ENCODE data around the gene PRR7. TPM values are rescaled to one million over a fixed set of nuclear protein-coding genes. Genes with fewer than 3 reads are reported as not detected.

The PRR7 gene
- polyA plus RNA-seq, 1 donor from 2014 or later = 46.6 TPM

DNA sequence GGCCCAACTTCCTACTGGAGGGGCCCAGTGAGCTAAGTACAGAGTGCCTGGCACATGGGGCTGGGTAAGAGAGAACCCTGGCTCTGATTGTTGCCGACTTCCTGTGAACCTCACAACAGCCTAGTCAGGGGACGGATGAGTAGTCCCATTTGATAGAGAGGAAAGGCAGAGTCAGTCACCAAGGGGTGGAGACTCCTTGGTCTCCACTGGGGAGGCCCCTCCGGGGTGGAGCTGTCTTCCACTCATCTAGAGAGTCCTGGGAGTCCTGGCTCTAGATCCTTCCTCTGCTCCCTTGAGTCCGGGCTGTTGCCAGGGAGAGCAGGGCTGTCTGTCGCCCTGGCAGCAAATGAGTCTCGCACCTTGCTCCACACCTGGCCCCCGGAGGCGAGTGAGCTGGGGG, 12.2 kb upstream of the PRR7 start:
- no peak for TF ChIP-seq MXI1 (conservative IDR thresholded peaks at IDR 0.05; ENCODE audit: poor library complexity, severe bottlenecking)
- no peak for TF ChIP-seq SMC3 (conservative IDR thresholded peaks at IDR 0.05; ENCODE audit: poor library complexity)
- TF ChIP-seq, protein P1, sequence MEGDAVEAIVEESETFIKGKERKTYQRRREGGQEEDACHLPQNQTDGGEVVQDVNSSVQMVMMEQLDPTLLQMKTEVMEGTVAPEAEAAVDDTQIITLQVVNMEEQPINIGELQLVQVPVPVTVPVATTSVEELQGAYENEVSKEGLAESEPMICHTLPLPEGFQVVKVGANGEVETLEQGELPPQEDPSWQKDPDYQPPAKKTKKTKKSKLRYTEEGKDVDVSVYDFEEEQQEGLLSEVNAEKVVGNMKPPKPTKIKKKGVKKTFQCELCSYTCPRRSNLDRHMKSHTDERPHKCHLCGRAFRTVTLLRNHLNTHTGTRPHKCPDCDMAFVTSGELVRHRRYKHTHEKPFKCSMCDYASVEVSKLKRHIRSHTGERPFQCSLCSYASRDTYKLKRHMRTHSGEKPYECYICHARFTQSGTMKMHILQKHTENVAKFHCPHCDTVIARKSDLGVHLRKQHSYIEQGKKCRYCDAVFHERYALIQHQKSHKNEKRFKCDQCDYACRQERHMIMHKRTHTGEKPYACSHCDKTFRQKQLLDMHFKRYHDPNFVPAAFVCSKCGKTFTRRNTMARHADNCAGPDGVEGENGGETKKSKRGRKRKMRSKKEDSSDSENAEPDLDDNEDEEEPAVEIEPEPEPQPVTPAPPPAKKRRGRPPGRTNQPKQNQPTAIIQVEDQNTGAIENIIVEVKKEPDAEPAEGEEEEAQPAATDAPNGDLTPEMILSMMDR (IDR thresholded peaks at IDR 0.05; ENCODE audit: poor library complexity, severe bottlenecking) = no peak
- TF ChIP-seq TAF1 (IDR thresholded peaks at IDR 0.05; ENCODE audit: low read depth) = no peak
- no peak for TF ChIP-seq EP300 (conservative IDR thresholded peaks at IDR 0.05; ENCODE audit: poor library complexity, severe bottlenecking)
- TF ChIP-seq RAD21 (conservative IDR thresholded peaks at IDR 0.05) = no peak
- TF ChIP-seq POLR2AphosphoS5 (IDR thresholded peaks at IDR 0.05) = no peak
- no peak for TF ChIP-seq EZH2 (IDR thresholded peaks at IDR 0.05; ENCODE audit: borderline replicate concordance, insufficient read depth, low read length, poor library complexity, severe bottlenecking)
- TF ChIP-seq, protein P2, sequence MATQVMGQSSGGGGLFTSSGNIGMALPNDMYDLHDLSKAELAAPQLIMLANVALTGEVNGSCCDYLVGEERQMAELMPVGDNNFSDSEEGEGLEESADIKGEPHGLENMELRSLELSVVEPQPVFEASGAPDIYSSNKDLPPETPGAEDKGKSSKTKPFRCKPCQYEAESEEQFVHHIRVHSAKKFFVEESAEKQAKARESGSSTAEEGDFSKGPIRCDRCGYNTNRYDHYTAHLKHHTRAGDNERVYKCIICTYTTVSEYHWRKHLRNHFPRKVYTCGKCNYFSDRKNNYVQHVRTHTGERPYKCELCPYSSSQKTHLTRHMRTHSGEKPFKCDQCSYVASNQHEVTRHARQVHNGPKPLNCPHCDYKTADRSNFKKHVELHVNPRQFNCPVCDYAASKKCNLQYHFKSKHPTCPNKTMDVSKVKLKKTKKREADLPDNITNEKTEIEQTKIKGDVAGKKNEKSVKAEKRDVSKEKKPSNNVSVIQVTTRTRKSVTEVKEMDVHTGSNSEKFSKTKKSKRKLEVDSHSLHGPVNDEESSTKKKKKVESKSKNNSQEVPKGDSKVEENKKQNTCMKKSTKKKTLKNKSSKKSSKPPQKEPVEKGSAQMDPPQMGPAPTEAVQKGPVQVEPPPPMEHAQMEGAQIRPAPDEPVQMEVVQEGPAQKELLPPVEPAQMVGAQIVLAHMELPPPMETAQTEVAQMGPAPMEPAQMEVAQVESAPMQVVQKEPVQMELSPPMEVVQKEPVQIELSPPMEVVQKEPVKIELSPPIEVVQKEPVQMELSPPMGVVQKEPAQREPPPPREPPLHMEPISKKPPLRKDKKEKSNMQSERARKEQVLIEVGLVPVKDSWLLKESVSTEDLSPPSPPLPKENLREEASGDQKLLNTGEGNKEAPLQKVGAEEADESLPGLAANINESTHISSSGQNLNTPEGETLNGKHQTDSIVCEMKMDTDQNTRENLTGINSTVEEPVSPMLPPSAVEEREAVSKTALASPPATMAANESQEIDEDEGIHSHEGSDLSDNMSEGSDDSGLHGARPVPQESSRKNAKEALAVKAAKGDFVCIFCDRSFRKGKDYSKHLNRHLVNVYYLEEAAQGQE (IDR thresholded peaks at IDR 0.05; ENCODE audit: borderline replicate concordance) = no peak
- no peak overlapping the region for H3K27ac ChIP-seq (ENCODE audit: low read length)
- H3K9ac ChIP-seq (ENCODE audit: low read length) = no peak overlapping the region
- H2AFZ ChIP-seq (ENCODE audit: low read depth, low read length) = no peak overlapping the region
- no peak overlapping the region for H3K4me3 ChIP-seq (ENCODE audit: low read length)
- no peaks in the 10 kb centered on the region for H3K9me2 ChIP-seq (ENCODE audit: insufficient read depth, low read length)
- H3K4me2 ChIP-seq (ENCODE audit: low read length) = no peak overlapping the region
- H3F3A ChIP-seq (ENCODE audit: insufficient read depth, low read length, poor library complexity, severe bottlenecking) = no peaks in the 10 kb centered on the region
- H3K9me3 ChIP-seq (ENCODE audit: low read length) = no peaks in the 10 kb centered on the region
- H3K79me2 ChIP-seq (replicated peaks; ENCODE audit: insufficient read depth, low read length) = no peaks in the 10 kb centered on the region
- H3K27me3 ChIP-seq (ENCODE audit: insufficient read depth, low read depth, low read length) = no peaks in the 10 kb centered on the region
- H4K20me1 ChIP-seq (ENCODE audit: insufficient read depth) = no peaks in the 10 kb centered on the region
- H3K36me3 ChIP-seq (ENCODE audit: insufficient read depth, low read length) = no peaks in the 10 kb centered on the region

DNA sequence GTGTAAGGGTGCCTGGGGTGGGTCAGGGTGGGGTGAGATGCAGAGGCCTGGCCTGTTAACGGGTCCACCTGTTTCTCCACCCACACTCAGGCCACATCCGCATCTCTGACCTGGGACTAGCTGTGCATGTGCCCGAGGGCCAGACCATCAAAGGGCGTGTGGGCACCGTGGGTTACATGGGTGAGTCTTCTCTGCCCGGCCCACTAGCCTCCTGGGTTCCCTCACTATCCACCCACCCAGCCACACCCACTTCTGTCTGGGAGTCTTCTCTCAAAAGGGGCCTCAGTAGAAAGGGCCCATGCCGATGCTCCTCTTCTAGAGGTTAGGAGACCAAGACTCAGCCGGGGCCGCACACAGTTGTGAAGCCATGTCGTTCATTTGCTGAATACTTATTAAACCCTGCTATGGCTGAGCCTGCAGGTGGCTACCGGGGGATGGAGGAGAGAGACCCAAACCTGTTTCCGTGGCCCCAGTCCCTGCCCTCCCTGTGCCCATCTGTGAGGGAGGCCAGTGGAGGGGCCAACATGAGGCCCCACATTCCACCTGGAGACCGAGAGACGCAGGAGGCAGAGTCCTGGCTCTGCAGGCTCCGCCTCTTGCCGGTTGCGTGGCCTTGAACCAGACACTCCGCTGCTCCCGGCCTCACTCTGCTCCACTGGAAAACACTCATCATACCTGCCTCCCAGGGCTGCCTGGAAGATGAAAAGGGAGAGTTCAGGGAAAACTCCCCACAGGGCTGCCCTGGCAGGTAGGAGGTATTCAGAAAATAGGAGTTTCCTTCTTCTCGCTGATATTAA, 11.5 kb upstream of the PRR7 start:
- Histone ChIP-seq H3K4me3 (ENCODE audit: low read length) (no peak overlapping the region), H3K36me3 (ENCODE audit: insufficient read depth, low read length) (no peaks in the 10 kb centered on the region), H4K20me1 (ENCODE audit: insufficient read depth) (no peaks in the 10 kb centered on the region), H3K27me3 (ENCODE audit: insufficient read depth, low read depth, low read length) (no peaks in the 10 kb centered on the region), H3K4me2 (ENCODE audit: low read length) (no peak overlapping the region), H3F3A (ENCODE audit: insufficient read depth, low read length, poor library complexity, severe bottlenecking) (no peaks in the 10 kb centered on the region), H3K9me3 (ENCODE audit: low read length) (no peaks in the 10 kb centered on the region), H3K9me2 (ENCODE audit: insufficient read depth, low read length) (no peaks in the 10 kb centered on the region), H3K27ac (ENCODE audit: low read length) (no peak overlapping the region), H2AFZ (ENCODE audit: low read depth, low read length) (no peak overlapping the region), H3K79me2 (replicated peaks; ENCODE audit: insufficient read depth, low read length) (no peaks in the 10 kb centered on the region), H3K9ac (ENCODE audit: low read length) (no peak overlapping the region)
- TF ChIP-seq EZH2 (IDR thresholded peaks at IDR 0.05; ENCODE audit: borderline replicate concordance, insufficient read depth, low read length, poor library complexity, severe bottlenecking) = no peak
- no peak for TF ChIP-seq SMC3 (conservative IDR thresholded peaks at IDR 0.05; ENCODE audit: poor library complexity)
- no peak for TF ChIP-seq MXI1 (conservative IDR thresholded peaks at IDR 0.05; ENCODE audit: poor library complexity, severe bottlenecking)
- TF ChIP-seq TAF1 (IDR thresholded peaks at IDR 0.05; ENCODE audit: low read depth) = no peak
- TF ChIP-seq EP300 (conservative IDR thresholded peaks at IDR 0.05; ENCODE audit: poor library complexity, severe bottlenecking) = no peak
- TF ChIP-seq, protein P1 (IDR thresholded peaks at IDR 0.05; ENCODE audit: poor library complexity, severe bottlenecking) = no peak
- TF ChIP-seq, protein P2 (IDR thresholded peaks at IDR 0.05; ENCODE audit: borderline replicate concordance) = no peak
- no peak for TF ChIP-seq RAD21 (conservative IDR thresholded peaks at IDR 0.05)
- TF ChIP-seq POLR2AphosphoS5 (IDR thresholded peaks at IDR 0.05) = no peak
